Vagina (tissue), 2 donors: Measurements from ENCODE around the gene SLC6A16. TPM values are rescaled to one million over a fixed set of nuclear protein-coding genes. Genes with fewer than 3 reads are reported as not detected.
A peak's percentile ranks its signal among the peaks of the same experiment; 100 is the strongest.
"Not testable (repeated sequence)": the region's sequence is repeated elsewhere in the genome, so short reads cannot be mapped to it uniquely, and the experiment has no call there.

Source experiments
- DNase-seq, 2 donors: peaks; one replicate each; pipeline ENCODE4 v3.0.0-alpha.2; 2017; ENCODE audit errors: extremely low spot score in 2 of 2
- H3K27ac ChIP-seq: fragments of 200-600 bp; sonication (generic); one replicate; pipeline ENCODE4 v1.5.1; 2019
- H3K27me3 ChIP-seq: fragments of 200-600 bp; sonication (generic); one replicate; pipeline ENCODE4 v1.5.1; 2019
- H3K36me3 ChIP-seq, 2 donors: fragments of 200-600 bp; sonication (generic); one replicate each; pipeline ENCODE4 v1.5.1; 2017 to 2019
- H3K4me1 ChIP-seq: fragments of 200-600 bp; sonication (generic); one replicate; pipeline ENCODE4 v1.5.1; 2019
- H3K4me3 ChIP-seq, 2 donors: fragments of 200-600 bp; sonication (generic); 1 replicate in 1 of 2; 2 replicates in 1 of 2; pipeline ENCODE4 v1.5.1; 2016 to 2019
- H3K9me3 ChIP-seq: fragments of 200-600 bp; sonication (generic); one replicate; pipeline ENCODE4 v1.5.1; 2019
- POLR2A ChIP-seq, 2 donors: fragments of 450-650 bp; IDR thresholded peaks; one replicate each; pipeline ENCODE4 v1.6.1; 2017; ENCODE audit warnings: antibody characterized with exemption in 2 of 2, mild to moderate bottlenecking in 2 of 2, moderate library complexity in 2 of 2
- POLR2AphosphoS5 ChIP-seq, 2 donors: sonication (generic); formaldehyde crosslinking; IDR thresholded peaks; one replicate each; pipeline ENCODE4 v1.9.0; 2017; ENCODE audit warnings: antibody characterized with exemption in 2 of 2, mild to moderate bottlenecking in 2 of 2, low read depth in 1 of 2; ENCODE audit not compliant: insufficient read depth in 1 of 2
- intact Hi-C: fragments of 100-400 bp; cut with DNase I; formaldehyde crosslinking; loops from one replicate; pipeline ENCODE4 v1.15.1; 2023
- total RNA-seq: library from RNA; depleted of rRNA; stranded (reverse); fragments of >200 nt; gene quantifications from one replicate; pipeline ENCODE4 v1.2.3, GENCODE V29; 2016
- TF ChIP-seq, protein P1 (sequence below), 3 experiments: fragments of 450-650 bp in 2 of 3; fragments of 200-600 bp in 1 of 3; sonication (generic) in 1 of 3; IDR thresholded peaks; one replicate each; pipeline ENCODE4 v1.5.1; 2017 to 2019; ENCODE audit warnings: antibody characterized with exemption in 3 of 3, mild to moderate bottlenecking in 2 of 3, moderate library complexity in 2 of 3

The SLC6A16 gene
- total RNA-seq, 1 donor from 2014 or later, result 2.5 TPM

DNA sequence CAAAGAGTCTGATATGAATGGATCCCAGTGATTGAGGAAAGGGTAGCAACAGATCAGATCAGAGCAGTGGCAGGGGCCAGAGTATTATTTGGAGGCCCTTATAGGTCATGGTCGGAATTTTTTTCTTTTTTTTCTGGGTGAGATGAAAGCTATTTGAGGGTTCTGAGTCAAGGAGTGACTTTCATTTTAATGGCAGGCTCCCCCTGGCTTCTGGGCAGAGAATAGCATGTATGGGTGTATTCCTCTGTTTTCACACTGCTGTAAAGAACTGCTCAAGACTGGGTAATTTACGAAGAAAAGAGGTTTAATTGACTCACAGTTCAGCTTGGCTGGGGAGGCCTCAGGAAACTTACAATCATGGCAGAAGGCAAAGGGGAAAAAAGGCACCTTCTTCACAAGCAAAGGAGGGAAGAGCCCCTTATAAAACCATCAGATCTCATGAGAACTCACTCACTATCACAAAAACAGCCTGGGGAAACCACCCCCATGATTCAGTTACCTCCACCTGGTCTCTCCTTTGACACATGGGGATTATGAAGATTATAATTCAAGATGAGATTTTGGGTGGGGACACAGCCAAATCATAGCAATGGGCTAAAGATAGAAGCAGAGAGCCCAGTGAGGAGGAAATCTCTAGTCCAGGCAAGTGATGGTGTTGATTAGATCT, 3.0 kb upstream of the SLC6A16 start:
- no peak for DNase-seq
- Histone ChIP-seq H3K9me3 (no peaks in the 10 kb centered on the region), H3K27ac (no peak overlapping the region), H3K27me3 (no peaks in the 10 kb centered on the region), H3K4me3 (no peak overlapping the region), H3K36me3 (no peaks in the 10 kb centered on the region), H3K4me1 (no peaks in the 10 kb centered on the region)
- intact Hi-C loops, result no loop called here
- TF ChIP-seq, protein P1, sequence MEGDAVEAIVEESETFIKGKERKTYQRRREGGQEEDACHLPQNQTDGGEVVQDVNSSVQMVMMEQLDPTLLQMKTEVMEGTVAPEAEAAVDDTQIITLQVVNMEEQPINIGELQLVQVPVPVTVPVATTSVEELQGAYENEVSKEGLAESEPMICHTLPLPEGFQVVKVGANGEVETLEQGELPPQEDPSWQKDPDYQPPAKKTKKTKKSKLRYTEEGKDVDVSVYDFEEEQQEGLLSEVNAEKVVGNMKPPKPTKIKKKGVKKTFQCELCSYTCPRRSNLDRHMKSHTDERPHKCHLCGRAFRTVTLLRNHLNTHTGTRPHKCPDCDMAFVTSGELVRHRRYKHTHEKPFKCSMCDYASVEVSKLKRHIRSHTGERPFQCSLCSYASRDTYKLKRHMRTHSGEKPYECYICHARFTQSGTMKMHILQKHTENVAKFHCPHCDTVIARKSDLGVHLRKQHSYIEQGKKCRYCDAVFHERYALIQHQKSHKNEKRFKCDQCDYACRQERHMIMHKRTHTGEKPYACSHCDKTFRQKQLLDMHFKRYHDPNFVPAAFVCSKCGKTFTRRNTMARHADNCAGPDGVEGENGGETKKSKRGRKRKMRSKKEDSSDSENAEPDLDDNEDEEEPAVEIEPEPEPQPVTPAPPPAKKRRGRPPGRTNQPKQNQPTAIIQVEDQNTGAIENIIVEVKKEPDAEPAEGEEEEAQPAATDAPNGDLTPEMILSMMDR (IDR thresholded peaks at IDR 0.05), result peak in 2 of 3 experiments; percentile 23 to 49
- no peak for TF ChIP-seq POLR2A (IDR thresholded peaks at IDR 0.05)
- no peak for TF ChIP-seq POLR2AphosphoS5 (IDR thresholded peaks at IDR 0.05; ENCODE audit: insufficient read depth in 1 of 2, low read depth in 1 of 2)

DNA sequence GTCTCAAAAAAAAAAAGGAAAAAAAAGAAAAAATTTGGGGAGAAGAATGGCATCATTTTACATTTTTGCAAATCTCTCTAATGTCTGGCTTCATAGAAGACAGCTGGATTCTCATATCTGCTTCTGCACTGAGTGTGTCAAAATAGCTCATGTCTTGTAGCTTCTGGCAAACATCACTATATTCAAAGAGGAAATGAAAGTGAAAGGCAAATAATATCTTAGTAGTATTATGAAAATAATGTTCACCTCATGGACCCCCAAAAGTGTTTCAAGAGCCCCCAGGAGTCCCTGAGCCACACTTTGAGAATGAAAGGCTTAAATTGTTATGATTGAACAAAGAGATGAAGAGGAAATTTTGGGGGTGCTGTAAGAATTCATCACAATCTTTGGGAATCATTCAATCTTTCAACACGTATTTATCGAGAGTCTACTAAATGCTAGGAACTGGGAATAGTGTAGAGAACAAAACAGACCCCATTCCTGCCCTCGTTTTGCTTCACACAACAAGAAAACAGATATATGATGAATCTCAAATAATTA, 1.2 kb upstream of the SLC6A16 start:
- H3K27me3 ChIP-seq, result no peaks in the 10 kb centered on the region
- H3K27ac ChIP-seq, result no peak overlapping the region
- no peaks in the 10 kb centered on the region for H3K9me3 ChIP-seq
- TF ChIP-seq POLR2AphosphoS5 (IDR thresholded peaks at IDR 0.05; ENCODE audit: insufficient read depth in 1 of 2, low read depth in 1 of 2), result no peak
- TF ChIP-seq, protein P1 (IDR thresholded peaks at IDR 0.05), result no peak
- TF ChIP-seq POLR2A (IDR thresholded peaks at IDR 0.05), result no peak
- no peak for DNase-seq
- H3K36me3 ChIP-seq, result no peaks in the 10 kb centered on the region
- no peak overlapping the region for H3K4me3 ChIP-seq
- H3K4me1 ChIP-seq, result no peaks in the 10 kb centered on the region
- intact Hi-C loops, result no loop called here

DNA sequence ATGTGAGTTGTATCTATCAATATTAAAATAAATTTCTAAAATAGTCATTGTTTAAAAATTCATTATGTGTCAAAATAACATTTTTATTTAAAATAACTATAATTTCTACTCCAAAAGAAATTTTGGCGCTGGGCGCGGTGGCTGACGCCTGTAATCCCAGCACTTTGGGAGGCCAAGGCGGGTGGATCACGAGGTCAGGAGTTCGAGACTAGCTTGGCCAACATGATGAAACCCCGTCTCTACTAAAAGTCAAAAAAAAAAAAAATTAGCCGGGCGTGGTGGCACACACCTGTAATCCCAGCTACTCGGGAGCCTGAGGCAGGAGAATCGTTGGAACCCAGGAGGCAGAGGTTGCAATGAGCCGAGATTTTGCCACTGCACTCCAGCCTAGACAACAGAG, 765 bp upstream of the SLC6A16 start:
- H3K27ac ChIP-seq, DNase-seq, H3K36me3 ChIP-seq, intact Hi-C loops, H3K4me3 ChIP-seq, H3K9me3 ChIP-seq, H3K27me3 ChIP-seq, H3K4me1 ChIP-seq: not testable (repeated sequence)

DNA sequence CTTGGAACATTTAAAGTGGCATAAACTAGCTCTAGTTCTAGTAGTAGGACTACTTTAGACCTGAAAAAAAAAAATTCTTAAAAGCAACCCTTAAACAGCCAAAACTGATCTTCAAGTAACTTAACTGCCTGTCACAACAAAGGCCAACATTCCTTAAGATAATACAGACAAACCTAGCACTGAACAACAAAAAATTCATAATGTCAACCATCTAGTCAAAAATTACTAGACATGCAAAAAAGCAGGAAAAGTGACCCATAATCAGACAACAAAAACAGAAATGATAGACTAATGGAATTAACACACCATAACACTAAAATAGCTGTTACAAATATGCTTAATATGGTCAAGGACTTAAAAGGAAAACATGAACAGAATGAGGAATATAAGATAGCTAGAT, 6.7 kb downstream of the SLC6A16 start:
- intact Hi-C loops, result no loop called here
- Histone ChIP-seq H3K9me3 (peaks cover 4% of the 10 kb centered on the region), H3K27me3 (no peaks in the 10 kb centered on the region), H3K36me3 (no peaks in the 10 kb centered on the region), H3K4me3 (no peak overlapping the region), H3K27ac (no peak overlapping the region), H3K4me1 (no peaks in the 10 kb centered on the region)
- no peak for DNase-seq
- TF ChIP-seq POLR2A (IDR thresholded peaks at IDR 0.05), result no peak
- TF ChIP-seq POLR2AphosphoS5 (IDR thresholded peaks at IDR 0.05; ENCODE audit: insufficient read depth in 1 of 2, low read depth in 1 of 2), result no peak
- TF ChIP-seq, protein P1 (IDR thresholded peaks at IDR 0.05), result no peak

DNA sequence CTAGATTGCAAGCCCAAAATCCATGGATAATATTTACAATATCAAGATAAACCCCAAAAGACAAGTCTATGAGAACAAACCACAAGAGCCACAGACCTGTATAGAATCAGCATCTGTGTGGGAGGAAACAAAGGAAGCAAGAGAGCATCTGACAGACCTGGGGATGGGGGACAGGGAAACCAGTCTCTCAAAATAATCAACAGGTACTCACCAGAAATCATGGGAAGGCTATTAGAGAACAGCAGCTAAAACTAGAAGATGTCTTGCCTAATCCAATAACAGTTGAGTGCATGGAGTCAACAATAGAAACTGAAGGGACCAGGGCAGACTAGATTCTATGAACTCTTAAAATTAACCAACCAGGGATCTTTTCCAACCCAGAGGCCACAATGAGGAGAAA, 8.7 kb downstream of the SLC6A16 start:
- no peak for DNase-seq
- TF ChIP-seq POLR2AphosphoS5 (IDR thresholded peaks at IDR 0.05; ENCODE audit: insufficient read depth in 1 of 2, low read depth in 1 of 2) (no peak), POLR2A (IDR thresholded peaks at IDR 0.05) (no peak)
- TF ChIP-seq, protein P1 (IDR thresholded peaks at IDR 0.05), result no peak

More for the DNA sequence above, 8.7 kb downstream of the SLC6A16 start:
- Histone ChIP-seq H3K9me3 (peaks cover 4% of the 10 kb centered on the region), H3K27me3 (no peaks in the 10 kb centered on the region), H3K4me1 (no peaks in the 10 kb centered on the region), H3K36me3 (no peaks in the 10 kb centered on the region), H3K4me3 (no peak overlapping the region), H3K27ac (no peak overlapping the region)
- intact Hi-C loops, result no loop called here
